B cell (primary cell): Measurements from ENCODE around the gene TDRD12.

Experiments used
- EZH2 ChIP-seq: IDR thresholded peaks from 2 replicates; pipeline ENCODE4 v1.6.1; 2012; ENCODE audit warnings: borderline replicate concordance, low read depth, mild to moderate bottlenecking, moderate library complexity, low read length; ENCODE audit not compliant: insufficient read depth, poor library complexity, severe bottlenecking
- TF ChIP-seq, protein P1 (sequence below): fragments of 200-600 bp; IDR thresholded peaks from one replicate; pipeline ENCODE4 v1.8.0; 2022; ENCODE audit warnings: antibody characterized with exemption, mild to moderate bottlenecking

DNA sequence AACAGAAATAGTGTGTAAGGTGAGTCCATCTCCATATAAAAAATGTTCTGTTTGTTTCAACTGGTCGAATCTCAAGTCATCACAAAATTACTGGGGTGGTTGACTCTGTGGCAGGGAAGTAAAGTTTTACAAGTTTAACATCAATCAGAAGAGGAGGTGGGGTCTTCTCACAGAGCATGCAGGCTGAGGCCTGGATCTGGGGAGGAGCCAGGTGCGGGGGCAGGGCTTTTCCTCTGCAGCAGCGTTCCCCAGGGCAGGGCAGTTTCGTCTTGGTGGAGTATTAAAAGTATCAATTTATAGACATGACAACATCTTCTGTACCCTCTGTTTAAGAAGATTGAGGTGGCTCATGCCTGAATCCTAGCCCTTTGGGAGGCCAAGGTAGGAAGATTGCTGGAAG, 81.2 kb downstream of the TDRD12 start:
- TF ChIP-seq, protein P1, sequence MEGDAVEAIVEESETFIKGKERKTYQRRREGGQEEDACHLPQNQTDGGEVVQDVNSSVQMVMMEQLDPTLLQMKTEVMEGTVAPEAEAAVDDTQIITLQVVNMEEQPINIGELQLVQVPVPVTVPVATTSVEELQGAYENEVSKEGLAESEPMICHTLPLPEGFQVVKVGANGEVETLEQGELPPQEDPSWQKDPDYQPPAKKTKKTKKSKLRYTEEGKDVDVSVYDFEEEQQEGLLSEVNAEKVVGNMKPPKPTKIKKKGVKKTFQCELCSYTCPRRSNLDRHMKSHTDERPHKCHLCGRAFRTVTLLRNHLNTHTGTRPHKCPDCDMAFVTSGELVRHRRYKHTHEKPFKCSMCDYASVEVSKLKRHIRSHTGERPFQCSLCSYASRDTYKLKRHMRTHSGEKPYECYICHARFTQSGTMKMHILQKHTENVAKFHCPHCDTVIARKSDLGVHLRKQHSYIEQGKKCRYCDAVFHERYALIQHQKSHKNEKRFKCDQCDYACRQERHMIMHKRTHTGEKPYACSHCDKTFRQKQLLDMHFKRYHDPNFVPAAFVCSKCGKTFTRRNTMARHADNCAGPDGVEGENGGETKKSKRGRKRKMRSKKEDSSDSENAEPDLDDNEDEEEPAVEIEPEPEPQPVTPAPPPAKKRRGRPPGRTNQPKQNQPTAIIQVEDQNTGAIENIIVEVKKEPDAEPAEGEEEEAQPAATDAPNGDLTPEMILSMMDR = no peak
- TF ChIP-seq EZH2 = no peak
